Chondrocyte (in vitro differentiated cells): ENCODE data around the gene KRTAP10-7. TPM values are rescaled to one million over a fixed set of nuclear protein-coding genes. Genes with fewer than 3 reads are reported as not detected.

Experiments used
- DNase-seq: peaks from one replicate; pipeline ENCODE4 v3.0.0; 2021; ENCODE audit warnings: mixed read lengths, low spot score
- H3K27ac Mint-ChIP-seq: one replicate; pipeline ENCODE4 v1.8.0; 2021; ENCODE audit warnings: mild to moderate bottlenecking, moderate library complexity, mixed read lengths; ENCODE audit not compliant: unreplicated experiment
- H3K27me3 Mint-ChIP-seq: 2 replicates; pipeline ENCODE4 v1.8.0; 2021; ENCODE audit warnings: low read depth, mixed read lengths
- H3K36me3 Mint-ChIP-seq: 2 replicates; pipeline ENCODE4 v1.8.0; 2021; ENCODE audit warnings: low read depth, mixed read lengths
- H3K4me1 Mint-ChIP-seq: 2 replicates; pipeline ENCODE4 v1.8.0; 2021; ENCODE audit warnings: low read depth, mild to moderate bottlenecking, mixed read lengths
- H3K4me3 Mint-ChIP-seq: one replicate; pipeline ENCODE4 v1.8.0; 2021; ENCODE audit warnings: mild to moderate bottlenecking, moderate library complexity, mixed read lengths; ENCODE audit not compliant: unreplicated experiment
- H3K9me3 Mint-ChIP-seq: 2 replicates; pipeline ENCODE4 v1.8.0; 2021; ENCODE audit warnings: low read depth, mixed read lengths
- CTCF ChIP-seq: fragments of 200-600 bp; sonication (generic); IDR thresholded peaks from 2 replicates; pipeline ENCODE4 v1.5.0; 2021; ENCODE audit warnings: antibody characterized with exemption, mild to moderate bottlenecking, moderate library complexity
- total RNA-seq: library from RNA; stranded (reverse); gene quantifications from 3 replicates; pipeline ENCODE4 v1.2.1, GENCODE V29; 2021

KRTAP10-7 gene
- total RNA-seq, 1 donor from 2014 or later: not detected

DNA sequence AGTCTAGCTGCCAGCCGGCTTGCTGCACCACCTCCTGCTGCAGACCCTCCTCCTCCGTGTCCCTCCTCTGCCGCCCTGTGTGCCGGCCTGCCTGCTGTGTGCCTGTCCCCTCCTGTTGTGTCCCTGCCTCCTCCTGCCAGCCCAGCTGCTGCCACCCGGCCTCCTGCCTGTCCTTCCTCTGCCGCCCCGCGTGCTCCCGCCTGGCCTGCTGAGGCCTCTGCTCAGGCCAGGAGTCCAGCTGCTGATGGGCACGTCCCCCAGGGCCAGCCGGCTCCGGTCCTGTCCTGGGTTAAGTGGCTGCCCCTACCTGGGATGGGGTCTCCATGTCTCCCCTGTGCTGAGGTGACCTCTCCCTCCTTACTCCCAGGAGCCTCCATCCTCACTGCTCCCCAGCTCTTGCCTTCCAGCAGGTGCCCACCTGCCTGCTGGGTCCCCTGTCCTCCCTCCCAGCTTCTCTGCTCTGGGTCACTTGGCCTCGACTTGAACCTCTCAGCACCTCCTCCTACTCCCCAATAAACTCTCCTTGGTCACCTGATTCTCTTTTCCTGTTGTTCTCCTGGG is 12.4 kb downstream of the KRTAP10-7 start:
- peaks cover 38% of the 10 kb centered on the region for H3K27me3 Mint-ChIP-seq

GRCh38 chr21:44613386-44614155 is 13.2 kb downstream of the KRTAP10-7 start:
- no peak for TF ChIP-seq CTCF
- Mint-ChIP-seq H3K27me3 (peaks cover 41% of the 10 kb centered on the region), H3K9me3 (peaks cover 20% of the 10 kb centered on the region), H3K4me3 (no peak overlapping the region), H3K4me1 (no peaks in the 10 kb centered on the region), H3K36me3 (peaks cover 2% of the 10 kb centered on the region), H3K27ac (no peak overlapping the region)
- peak; percentile 86 for DNase-seq

More for the DNA sequence above, 12.4 kb downstream of the KRTAP10-7 start:
- no peak overlapping the region for H3K4me3 Mint-ChIP-seq
- no peak for TF ChIP-seq CTCF
- peaks cover 20% of the 10 kb centered on the region for H3K9me3 Mint-ChIP-seq
- DNase-seq: peak; percentile 87
- H3K36me3 Mint-ChIP-seq: peaks cover 2% of the 10 kb centered on the region
- H3K4me1 Mint-ChIP-seq: no peaks in the 10 kb centered on the region
- no peak overlapping the region for H3K27ac Mint-ChIP-seq

DNA sequence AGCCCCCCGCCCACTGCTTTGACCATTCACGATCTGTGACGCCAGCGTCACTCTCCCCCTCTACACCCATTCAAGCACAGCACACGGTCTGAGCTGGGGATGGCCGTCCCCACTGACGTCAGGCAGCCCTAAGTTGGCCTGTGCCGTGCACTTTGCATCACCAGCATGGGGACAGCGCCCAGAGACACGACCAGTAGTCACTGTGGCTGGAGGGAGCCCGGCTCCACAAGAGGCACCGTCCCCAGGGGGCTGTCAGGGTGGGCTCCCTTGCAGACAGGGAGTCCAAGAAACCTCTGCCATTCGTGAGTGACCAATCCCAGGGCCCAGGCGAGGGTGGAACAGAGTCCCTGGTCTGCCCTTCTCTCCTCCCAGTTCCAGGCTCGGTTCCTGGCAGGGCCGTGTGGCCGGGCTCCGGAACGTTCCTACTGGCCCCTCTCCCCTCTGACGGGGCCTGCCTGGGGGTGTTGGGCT is 13.8 kb downstream of the KRTAP10-7 start:
- TF ChIP-seq CTCF: no peak
- Mint-ChIP-seq H3K9me3 (peaks cover 18% of the 10 kb centered on the region), H3K27ac (no peak overlapping the region), H3K36me3 (peaks cover 2% of the 10 kb centered on the region), H3K27me3 (peaks cover 46% of the 10 kb centered on the region), H3K4me1 (no peaks in the 10 kb centered on the region), H3K4me3 (no peak overlapping the region)
- peak; percentile 86 for DNase-seq

DNA sequence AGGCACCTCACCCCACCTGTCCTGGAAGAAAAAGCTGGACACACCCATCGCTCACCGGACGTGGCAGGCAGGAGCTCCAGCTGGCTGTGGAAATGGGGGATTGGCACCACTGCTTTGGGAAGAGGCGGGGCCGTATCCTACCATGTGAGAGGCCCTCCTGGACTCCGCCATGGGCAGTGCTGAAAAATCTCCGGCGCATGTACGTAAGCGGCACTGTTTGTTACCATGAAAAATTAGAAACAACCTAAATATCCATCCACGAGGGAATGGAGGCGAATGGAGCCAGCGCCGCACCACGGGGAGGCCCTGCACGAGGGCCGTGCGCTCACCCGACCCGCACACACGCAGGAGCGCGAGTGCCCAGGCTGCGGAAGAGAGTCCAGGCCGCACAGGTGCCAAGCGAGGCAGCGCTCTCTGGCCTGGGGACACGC is 14.6 kb downstream of the KRTAP10-7 start:
- no peak overlapping the region for H3K27ac Mint-ChIP-seq
- no peak for TF ChIP-seq CTCF
- H3K4me1 Mint-ChIP-seq: no peaks in the 10 kb centered on the region
- no peak overlapping the region for H3K4me3 Mint-ChIP-seq
- DNase-seq: no peak
- H3K9me3 Mint-ChIP-seq: peaks cover 18% of the 10 kb centered on the region
- peaks cover 4% of the 10 kb centered on the region for H3K36me3 Mint-ChIP-seq
- H3K27me3 Mint-ChIP-seq: peaks cover 50% of the 10 kb centered on the region

GRCh38 chr21:44615466-44615865 is 15.1 kb downstream of the KRTAP10-7 start:
- Mint-ChIP-seq H3K4me3 (no peak overlapping the region), H3K36me3 (peaks cover 4% of the 10 kb centered on the region), H3K27ac (no peak overlapping the region), H3K4me1 (no peaks in the 10 kb centered on the region), H3K27me3 (peaks cover 52% of the 10 kb centered on the region), H3K9me3 (peaks cover 20% of the 10 kb centered on the region)
- no peak for DNase-seq
- no peak for TF ChIP-seq CTCF
